H1 (cell line): ENCODE measurements around the gene BCL11A. TPM values are rescaled to one million over a fixed set of nuclear protein-coding genes. Genes with fewer than 3 reads are reported as not detected.

Experiments
- CTCF ChIA-PET: fragments of 300-600 bp; sonication (Branson Sonifier 250); formaldehyde crosslinking; loops from one replicate; lab custom pipeline; 2021; ENCODE audit not compliant: partially characterized antibody; lab: Charles Lee
- POLR2A ChIA-PET: fragments of 300-600 bp; sonication (Branson Sonifier 250); formaldehyde crosslinking; loops from one replicate; lab custom pipeline; 2021; ENCODE audit warnings: inconsistent platforms; ENCODE audit not compliant: partially characterized antibody; lab: Charles Lee
- DNase-seq, 2 experiments: peaks; one replicate each; pipeline versions ENCODE4 v3.0.0 to v3.0.0-alpha.2; 2010 to 2022; ENCODE audit warnings: low spot score in 2 of 2, low read depth in 1 of 2, mixed read lengths in 1 of 2
- FAIRE-seq: peaks from 2 replicates; lab custom pipeline; 2011; peaks lifted over from hg19 to GRCh38; lab: Jason Lieb, UNC
- H2AFZ ChIP-seq: 2 replicates; pipeline ENCODE4 v1.8.1; 2012; ENCODE audit warnings: low read length, inconsistent platforms
- H2AK5ac ChIP-seq: 2 replicates; pipeline ENCODE4 v1.6.1; 2013; ENCODE audit warnings: low read depth, low read length
- H2BK120ac ChIP-seq: replicated peaks from 2 replicates; pipeline ENCODE3; 2013; ENCODE audit warnings: low read depth, low read length, inconsistent platforms
- H2BK12ac ChIP-seq: 2 replicates; pipeline ENCODE4 v1.6.1; 2013; ENCODE audit warnings: low read depth, low read length
- H2BK15ac ChIP-seq: 2 replicates; pipeline ENCODE4 v1.6.1; 2013; ENCODE audit warnings: low read length
- H2BK20ac ChIP-seq: 2 replicates; pipeline ENCODE4 v1.6.1; 2013; ENCODE audit warnings: low read length
- H2BK5ac ChIP-seq: 2 replicates; pipeline ENCODE4 v1.6.1; 2013; ENCODE audit warnings: low read depth, low read length
- H3K14ac ChIP-seq: 2 replicates; pipeline ENCODE4 v1.6.1; 2013; ENCODE audit warnings: inconsistent platforms; ENCODE audit not compliant: insufficient read length
- H3K18ac ChIP-seq: 2 replicates; pipeline ENCODE4 v1.6.1; 2013; ENCODE audit warnings: low read length; ENCODE audit errors: extremely low read depth
- H3K23ac ChIP-seq: 2 replicates; pipeline ENCODE4 v1.6.1; 2013; ENCODE audit warnings: inconsistent platforms; ENCODE audit not compliant: insufficient read length
- H3K23me2 ChIP-seq: 2 replicates; pipeline ENCODE4 v1.6.1; 2013; ENCODE audit warnings: low read depth, low read length
- H3K27ac ChIP-seq: 2 replicates; pipeline ENCODE4 v1.6.1; 2011; ENCODE audit warnings: low read depth, low read length, inconsistent platforms
- H3K27me3 ChIP-seq, 4 experiments: replicated peaks in 1 of 4; 1 replicate in 1 of 4; 2 replicates in 3 of 4; pipeline versions ENCODE4 v1.6.1 to v1.8.1; 2011 to 2013; ENCODE audit warnings: low read length in 3 of 4, mild to moderate bottlenecking in 3 of 4, inconsistent platforms in 2 of 4, mixed read lengths in 2 of 4, moderate library complexity in 1 of 4; ENCODE audit not compliant: control insufficient read depth in 3 of 4, insufficient read depth in 3 of 4; ENCODE audit errors: extremely low read depth in 1 of 4
- H3K36me3 ChIP-seq, 4 experiments: 2 replicates each; pipeline versions ENCODE4 v1.6.1 to v1.8.1; 2011 to 2013; ENCODE audit warnings: mild to moderate bottlenecking in 4 of 4, low read length in 3 of 4, moderate library complexity in 2 of 4, control low read depth in 1 of 4, inconsistent platforms in 1 of 4; ENCODE audit not compliant: insufficient read depth in 4 of 4, control insufficient read depth in 2 of 4
- H3K4ac ChIP-seq: replicated peaks from 2 replicates; pipeline ENCODE3; 2013; ENCODE audit warnings: low read length, low read depth, mixed read lengths, inconsistent platforms; ENCODE audit not compliant: insufficient read length
- H3K4me1 ChIP-seq, 4 experiments: replicated peaks in 1 of 4; 1 replicate in 1 of 4; 2 replicates in 3 of 4; pipeline versions ENCODE4 v1.6.1 to v1.8.1; 2011 to 2013; ENCODE audit warnings: low read length in 3 of 4, inconsistent platforms in 2 of 4, mixed read lengths in 1 of 4; ENCODE audit not compliant: insufficient read depth in 4 of 4, control insufficient read depth in 3 of 4
- H3K4me2 ChIP-seq, 2 experiments: 2 replicates each; pipeline versions ENCODE4 v1.6.1 to v1.8.1; 2011 to 2013; ENCODE audit warnings: low read depth in 2 of 2, low read length in 2 of 2, control low read depth in 1 of 2, inconsistent platforms in 1 of 2, mild to moderate bottlenecking in 1 of 2; ENCODE audit not compliant: insufficient read depth in 1 of 2
- H3K4me3 ChIP-seq, 4 experiments: fragments of 200-600, 300-600 bp in 1 of 4; sonication (generic), shearing (Covaris generic), sonication (Bioruptor Twin) in 1 of 4; 2 replicates each; pipeline versions ENCODE4 v1.5.1 to v1.8.1; 2011 to 2016; ENCODE audit warnings: low read length in 4 of 4, low read depth in 3 of 4, control low read depth in 2 of 4, inconsistent platforms in 2 of 4, mild to moderate bottlenecking in 2 of 4, mixed read lengths in 1 of 4, moderate library complexity in 1 of 4; ENCODE audit not compliant: insufficient read depth in 2 of 4; ENCODE audit errors: extremely low read depth in 1 of 4
- H3K56ac ChIP-seq: replicated peaks from 2 replicates; pipeline ENCODE3; 2013; ENCODE audit warnings: low read depth, mild to moderate bottlenecking, mixed read lengths, low read length, inconsistent platforms; ENCODE audit not compliant: insufficient read length
- H3K79me1 ChIP-seq: 2 replicates; pipeline ENCODE4 v1.6.1; 2013; ENCODE audit warnings: low read depth, low read length, control low read depth
- H3K79me2 ChIP-seq, 2 experiments: 2 replicates each; pipeline versions ENCODE4 v1.6.1 to v1.8.1; 2012 to 2013; ENCODE audit warnings: low read length in 2 of 2, mild to moderate bottlenecking in 2 of 2, inconsistent platforms in 1 of 2; ENCODE audit not compliant: insufficient read depth in 2 of 2, control insufficient read depth in 1 of 2
- H3K9ac ChIP-seq, 4 experiments: replicated peaks in 1 of 4; 1 replicate in 1 of 4; 2 replicates in 3 of 4; pipeline versions ENCODE4 v1.6.1 to v1.8.1; 2011 to 2013; ENCODE audit warnings: low read depth in 3 of 4, low read length in 3 of 4, control low read depth in 2 of 4, mild to moderate bottlenecking in 2 of 4, moderate library complexity in 2 of 4, inconsistent platforms in 1 of 4; ENCODE audit errors: extremely low read depth in 1 of 4
- H3K9me3 ChIP-seq, 2 experiments: 2 replicates each; pipeline versions ENCODE4 v1.6.1 to v1.8.1; 2012 to 2013; ENCODE audit warnings: mild to moderate bottlenecking in 2 of 2, moderate library complexity in 2 of 2, control low read depth in 1 of 2, inconsistent platforms in 1 of 2, low read depth in 1 of 2, low read length in 1 of 2, mixed read lengths in 1 of 2; ENCODE audit not compliant: insufficient read depth in 2 of 2
- H4K20me1 ChIP-seq, 2 experiments: replicated peaks in 1 of 2; 2 replicates each; pipeline versions ENCODE3 to v1.8.1; 2011 to 2013; ENCODE audit warnings: inconsistent platforms in 2 of 2, low read length in 2 of 2, mild to moderate bottlenecking in 1 of 2; ENCODE audit not compliant: insufficient read depth in 2 of 2, control insufficient read depth in 1 of 2
- H4K5ac ChIP-seq: 2 replicates; pipeline ENCODE4 v1.6.1; 2013; ENCODE audit warnings: low read length, low read depth, mixed read lengths, inconsistent platforms; ENCODE audit not compliant: insufficient read length
- H4K8ac ChIP-seq: 2 replicates; pipeline ENCODE4 v1.8.0; 2013; ENCODE audit warnings: mild to moderate bottlenecking, moderate library complexity, low read length, inconsistent platforms; ENCODE audit not compliant: insufficient read depth; ENCODE audit errors: extremely low read depth
- H4K91ac ChIP-seq: replicated peaks from 2 replicates; pipeline ENCODE3; 2013; ENCODE audit warnings: low read length, mixed read lengths, inconsistent platforms; ENCODE audit not compliant: insufficient read length
- ASH2L ChIP-seq: fragments of 200-600, 300-600 bp; sonication (generic); IDR thresholded peaks from one replicate; pipeline ENCODE4 v1.7.1; 2017; ENCODE audit warnings: low read length
- CBX8 ChIP-seq: fragments of 300-800, 300-1000 bp; sonication (generic); IDR thresholded peaks from 2 replicates; pipeline ENCODE4 v1.7.1; 2016; ENCODE audit warnings: low read depth, low read length, borderline replicate concordance
- HDAC6 ChIP-seq: IDR thresholded peaks from one replicate; pipeline ENCODE4 v1.7.1; 2012; ENCODE audit warnings: low read depth, mild to moderate bottlenecking, inconsistent platforms, low read length, moderate library complexity
- POLR2AphosphoS5 ChIP-seq: IDR thresholded peaks from 2 replicates; pipeline ENCODE4 v1.6.1; 2011; ENCODE audit warnings: low read depth, low read length
- POU5F1 ChIP-seq: IDR thresholded peaks from 2 replicates; pipeline ENCODE4 v1.6.1; 2011; ENCODE audit warnings: low read depth, mild to moderate bottlenecking, low read length, moderate library complexity
- RAD21 ChIP-seq, 2 experiments: IDR thresholded peaks in 1 of 2; conservative IDR thresholded peaks in 1 of 2; 2 replicates each; pipeline ENCODE4 v1.6.1; 2011; ENCODE audit warnings: low read depth in 2 of 2, low read length in 2 of 2, improper control_type of control experiment in 1 of 2, inconsistent platforms in 1 of 2, mild to moderate bottlenecking in 1 of 2, moderate library complexity in 1 of 2
- RNF2 ChIP-seq: fragments of 200-900, 300-1000 bp; sonication (generic); IDR thresholded peaks from 2 replicates; pipeline ENCODE4 v1.7.1; 2016; ENCODE audit warnings: borderline replicate concordance, low read depth, mild to moderate bottlenecking, antibody characterized with exemption, low read length; ENCODE audit not compliant: poor library complexity, severe bottlenecking; ENCODE audit errors: missing control alignments
- RXRA ChIP-seq: IDR thresholded peaks from 2 replicates; pipeline ENCODE4 v1.6.1; 2011; ENCODE audit warnings: low read depth, mild to moderate bottlenecking, low read length, moderate library complexity; ENCODE audit not compliant: insufficient read depth
- SIRT6 ChIP-seq: IDR thresholded peaks from one replicate; pipeline ENCODE4 v1.7.1; 2012; ENCODE audit warnings: low read length, inconsistent platforms
- SIX5 ChIP-seq: IDR thresholded peaks from 2 replicates; pipeline ENCODE4 v1.6.1; 2011; ENCODE audit warnings: mild to moderate bottlenecking, low read depth, low read length
- SP4 ChIP-seq: IDR thresholded peaks from 2 replicates; pipeline ENCODE4 v1.6.1; 2012; ENCODE audit warnings: low read length, inconsistent platforms
- TCF12 ChIP-seq: IDR thresholded peaks from 2 replicates; pipeline ENCODE4 v1.6.1; 2011; ENCODE audit warnings: low read depth, mild to moderate bottlenecking, low read length
- WGBS, 2 experiments: shearing (Covaris generic) in 1 of 2; methylation state at CpG; one replicate each; pipeline versions ENCODE4 v1.1.6 to v1.1.7; 2013 to 2015; ENCODE audit warnings: low lambda C conversion rate in 2 of 2, mixed read lengths in 2 of 2, inconsistent platforms in 1 of 2, low coverage in 1 of 2, missing lambda C conversion rate in 1 of 2; ENCODE audit not compliant: insufficient replicate concordance in 2 of 2, insufficient coverage in 1 of 2, insufficient read length in 1 of 2; ENCODE audit errors: extremely low coverage in 1 of 2, missing lambda C conversion rate in 1 of 2; 5-methylcytosine and 5-hydroxymethylcytosine counted together
- polyA plus RNA-seq, 7 experiments: library from polyadenylated mRNA; depleted of rRNA in 3 of 7; stranded (reverse) in 5 of 7; unstranded in 2 of 7; fragments of >200 nt in 5 of 7; fragments of 200-250 nt in 2 of 7; gene quantifications; 1 replicate in 5 of 7; 2 replicates in 1 of 7; 4 replicates in 1 of 7; pipeline versions ENCODE4 v1.2.1 to v1.2.3, GENCODE V29; 2011 to 2013; ENCODE audit warnings: missing spikeins in 2 of 7, mixed read lengths in 2 of 7
- total RNA-seq: library from RNA; stranded (reverse); fragmentation: NEBNext Ultra II Directional; extraction: Animal tissue kit (Norgen Biotek cat#: 25700); gene quantifications from 2 replicates; pipeline ENCODE4 v1.2.1, GENCODE V29; 2021

BCL11A gene
- total and polyA plus RNA-seq, 2 of the 8 experiments (the other 6 are each of a cell fraction or from before 2014, with no cell fraction given): 11.9 to 59.3 TPM

- H3K9ac ChIP-seq: no peak overlapping the region
- H3K14ac ChIP-seq: no peak overlapping the region
- H4K91ac ChIP-seq: no peak overlapping the region
- DNase-seq (no peak), FAIRE-seq (no peak)
- peaks cover 19% of the 10 kb centered on the region for H3K79me1 ChIP-seq
- peaks cover 5 to 16% of the 10 kb centered on the region in 2 experiments for H4K20me1 ChIP-seq
- H3K36me3 ChIP-seq: peaks cover 0 to 10% (median under 1%) of the 10 kb centered on the region in 4 experiments; a peak in 2 of 8 replicates
- no peak overlapping the region for H2AK5ac ChIP-seq
- no peaks in the 10 kb centered on the region for H3K9me3 ChIP-seq
- H3K4me1 ChIP-seq: peaks cover 4 to 15% (median 9%) of the 10 kb centered on the region in 4 experiments; a peak in 6 of 7 replicates
- H3K23me2 ChIP-seq: no peaks in the 10 kb centered on the region
- H4K5ac ChIP-seq: no peak overlapping the region
- no peak overlapping the region for H4K8ac ChIP-seq
- CTCF ChIA-PET: interaction anchor here (0.6 to 2.9 kb wide), 11 partner anchors 9 to 378 kb away, joined by 3 to 6 read pairs (median 3); no protein-coding TSS in a partner anchor
- H3K79me2 ChIP-seq: peaks cover 4 to 88% of the 10 kb centered on the region in 2 experiments
- H3K27me3 ChIP-seq: no peaks in the 10 kb centered on the region
- no peak overlapping the region for H3K4ac ChIP-seq
- TF ChIP-seq POLR2AphosphoS5 (no peak), SIX5 (no peak), POU5F1 (no peak), RXRA (no peak), ASH2L (no peak), TCF12 (no peak), RAD21 (IDR thresholded peaks at IDR 0.05 in 1 of 2, conservative IDR thresholded peaks at IDR 0.05 in 1 of 2; ENCODE audit: low read depth in 2 of 2, low read length in 2 of 2) (no peak), HDAC6 (no peak), RNF2 (no peak), SP4 (no peak), CBX8 (no peak), SIRT6 (no peak)
- TF ChIP-seq, all 59 proteins: peak for 0
- Histone ChIP-seq H3K23ac (no peak overlapping the region), H2BK12ac (no peak overlapping the region), H2BK15ac (no peak overlapping the region), H3K4me2 (no peak overlapping the region), H3K27ac (no peak overlapping the region), H3K18ac (no peak overlapping the region), H2BK5ac (no peak overlapping the region), H3K56ac (no peak overlapping the region), H2AFZ (no peak overlapping the region), H2BK120ac (no peak overlapping the region), H3K4me3 (no peak overlapping the region), H2BK20ac (no peak overlapping the region)
- POLR2A ChIA-PET: interaction anchor here (1.2 kb wide), 1 partner anchor 51 kb away, joined by 4 read pairs; no protein-coding TSS in a partner anchor
- 88% methylated on average over 7 of the region's 8 CpGs; no CpG with 5 or more reads in 1 of the 2 experiments for WGBS, 2 experiments
These were observed 54.5 kb downstream of the BCL11A start for GRCh38 chr2:60498816-60499429.
